ENCODE results near the gene AGK. TPM values are rescaled to one million over a fixed set of nuclear protein-coding genes. Genes with fewer than 3 reads are reported as not detected.

Gene AGK
- total RNA-seq, 1 experiment from 2014 or later, result 32.2 TPM

DNA sequence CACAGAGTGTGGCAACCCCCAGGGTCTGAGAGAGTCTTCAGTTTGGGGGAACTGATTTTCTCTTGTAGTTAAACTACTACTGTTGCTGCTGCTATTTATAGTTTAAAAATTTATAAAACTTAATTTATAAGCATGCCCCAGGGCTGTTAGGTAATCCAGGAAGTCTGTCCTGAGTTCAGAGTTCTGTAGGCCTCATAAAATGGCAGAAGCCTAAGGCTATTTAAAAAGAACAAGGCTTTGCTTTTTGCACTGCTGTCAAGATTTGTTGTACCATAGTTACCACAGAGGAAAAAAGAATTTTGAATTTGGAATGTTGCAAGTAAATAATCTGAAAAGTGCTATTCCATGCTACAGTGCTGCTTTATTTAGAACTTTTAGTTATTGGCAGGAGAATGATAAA lies 66.1 kb downstream of the AGK start (continued):
- TF ChIP-seq, protein P1, sequence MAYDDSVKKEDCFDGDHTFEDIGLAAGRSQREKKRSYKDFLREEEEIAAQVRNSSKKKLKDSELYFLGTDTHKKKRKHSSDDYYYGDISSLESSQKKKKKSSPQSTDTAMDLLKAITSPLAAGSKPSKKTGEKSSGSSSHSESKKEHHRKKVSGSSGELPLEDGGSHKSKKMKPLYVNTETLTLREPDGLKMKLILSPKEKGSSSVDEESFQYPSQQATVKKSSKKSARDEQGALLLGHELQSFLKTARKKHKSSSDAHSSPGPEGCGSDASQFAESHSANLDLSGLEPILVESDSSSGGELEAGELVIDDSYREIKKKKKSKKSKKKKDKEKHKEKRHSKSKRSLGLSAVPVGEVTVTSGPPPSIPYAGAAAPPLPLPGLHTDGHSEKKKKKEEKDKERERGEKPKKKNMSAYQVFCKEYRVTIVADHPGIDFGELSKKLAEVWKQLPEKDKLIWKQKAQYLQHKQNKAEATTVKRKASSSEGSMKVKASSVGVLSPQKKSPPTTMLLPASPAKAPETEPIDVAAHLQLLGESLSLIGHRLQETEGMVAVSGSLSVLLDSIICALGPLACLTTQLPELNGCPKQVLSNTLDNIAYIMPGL (CRISPR knock-in tag; IDR thresholded peaks at IDR 0.05), result no peak

DNA sequence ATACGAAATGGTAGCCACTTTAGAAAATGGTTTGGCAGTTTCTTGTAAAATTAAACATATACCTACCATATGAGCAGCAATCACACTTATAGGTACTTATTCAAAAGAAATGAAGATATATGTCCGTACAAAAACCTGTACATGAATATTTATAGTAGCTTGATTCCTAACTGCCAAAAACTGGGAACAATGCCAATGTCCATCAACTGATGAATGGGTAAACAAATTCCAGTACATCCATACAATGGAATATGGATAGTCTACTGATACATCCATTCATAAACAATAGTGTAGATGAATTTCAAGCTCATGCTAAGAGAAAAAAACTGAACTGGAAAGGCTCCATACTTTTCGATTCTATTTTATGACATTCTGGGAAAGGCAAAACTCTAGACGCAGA lies 68.5 kb downstream of the AGK start:
- no peak overlapping the region for H3K4me3 Mint-ChIP-seq
- H3K36me3 Mint-ChIP-seq, result peaks cover 32% of the 10 kb centered on the region
- ATAC-seq (no peak), DNase-seq (ENCODE audit: low spot score) (no peak)
- ChIA-PET POLR2A (no interaction called here), CTCF (no interaction called here)
- TF ChIP-seq, protein P2, sequence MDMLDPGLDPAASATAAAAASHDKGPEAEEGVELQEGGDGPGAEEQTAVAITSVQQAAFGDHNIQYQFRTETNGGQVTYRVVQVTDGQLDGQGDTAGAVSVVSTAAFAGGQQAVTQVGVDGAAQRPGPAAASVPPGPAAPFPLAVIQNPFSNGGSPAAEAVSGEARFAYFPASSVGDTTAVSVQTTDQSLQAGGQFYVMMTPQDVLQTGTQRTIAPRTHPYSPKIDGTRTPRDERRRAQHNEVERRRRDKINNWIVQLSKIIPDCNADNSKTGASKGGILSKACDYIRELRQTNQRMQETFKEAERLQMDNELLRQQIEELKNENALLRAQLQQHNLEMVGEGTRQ (CRISPR knock-in tag; IDR thresholded peaks at IDR 0.05), result no peak
- no peak for TF ChIP-seq GABPB1 (CRISPR knock-in tag; IDR thresholded peaks at IDR 0.05)
- TF ChIP-seq NFATC4 (CRISPR knock-in tag; IDR thresholded peaks at IDR 0.05), result no peak
- TF ChIP-seq, protein P3, sequence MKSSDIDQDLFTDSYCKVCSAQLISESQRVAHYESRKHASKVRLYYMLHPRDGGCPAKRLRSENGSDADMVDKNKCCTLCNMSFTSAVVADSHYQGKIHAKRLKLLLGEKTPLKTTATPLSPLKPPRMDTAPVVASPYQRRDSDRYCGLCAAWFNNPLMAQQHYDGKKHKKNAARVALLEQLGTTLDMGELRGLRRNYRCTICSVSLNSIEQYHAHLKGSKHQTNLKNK (CRISPR knock-in tag; IDR thresholded peaks at IDR 0.05), result no peak
- TF ChIP-seq KAT7 (CRISPR knock-in tag; IDR thresholded peaks at IDR 0.05; ENCODE audit: borderline replicate concordance), result no peak
- TF ChIP-seq MXD4 (CRISPR knock-in tag; IDR thresholded peaks at IDR 0.05; ENCODE audit: borderline replicate concordance), result no peak
- TF ChIP-seq, protein P4, sequence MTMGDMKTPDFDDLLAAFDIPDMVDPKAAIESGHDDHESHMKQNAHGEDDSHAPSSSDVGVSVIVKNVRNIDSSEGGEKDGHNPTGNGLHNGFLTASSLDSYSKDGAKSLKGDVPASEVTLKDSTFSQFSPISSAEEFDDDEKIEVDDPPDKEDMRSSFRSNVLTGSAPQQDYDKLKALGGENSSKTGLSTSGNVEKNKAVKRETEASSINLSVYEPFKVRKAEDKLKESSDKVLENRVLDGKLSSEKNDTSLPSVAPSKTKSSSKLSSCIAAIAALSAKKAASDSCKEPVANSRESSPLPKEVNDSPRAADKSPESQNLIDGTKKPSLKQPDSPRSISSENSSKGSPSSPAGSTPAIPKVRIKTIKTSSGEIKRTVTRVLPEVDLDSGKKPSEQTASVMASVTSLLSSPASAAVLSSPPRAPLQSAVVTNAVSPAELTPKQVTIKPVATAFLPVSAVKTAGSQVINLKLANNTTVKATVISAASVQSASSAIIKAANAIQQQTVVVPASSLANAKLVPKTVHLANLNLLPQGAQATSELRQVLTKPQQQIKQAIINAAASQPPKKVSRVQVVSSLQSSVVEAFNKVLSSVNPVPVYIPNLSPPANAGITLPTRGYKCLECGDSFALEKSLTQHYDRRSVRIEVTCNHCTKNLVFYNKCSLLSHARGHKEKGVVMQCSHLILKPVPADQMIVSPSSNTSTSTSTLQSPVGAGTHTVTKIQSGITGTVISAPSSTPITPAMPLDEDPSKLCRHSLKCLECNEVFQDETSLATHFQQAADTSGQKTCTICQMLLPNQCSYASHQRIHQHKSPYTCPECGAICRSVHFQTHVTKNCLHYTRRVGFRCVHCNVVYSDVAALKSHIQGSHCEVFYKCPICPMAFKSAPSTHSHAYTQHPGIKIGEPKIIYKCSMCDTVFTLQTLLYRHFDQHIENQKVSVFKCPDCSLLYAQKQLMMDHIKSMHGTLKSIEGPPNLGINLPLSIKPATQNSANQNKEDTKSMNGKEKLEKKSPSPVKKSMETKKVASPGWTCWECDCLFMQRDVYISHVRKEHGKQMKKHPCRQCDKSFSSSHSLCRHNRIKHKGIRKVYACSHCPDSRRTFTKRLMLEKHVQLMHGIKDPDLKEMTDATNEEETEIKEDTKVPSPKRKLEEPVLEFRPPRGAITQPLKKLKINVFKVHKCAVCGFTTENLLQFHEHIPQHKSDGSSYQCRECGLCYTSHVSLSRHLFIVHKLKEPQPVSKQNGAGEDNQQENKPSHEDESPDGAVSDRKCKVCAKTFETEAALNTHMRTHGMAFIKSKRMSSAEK (CRISPR knock-in tag; IDR thresholded peaks at IDR 0.05; ENCODE audit: borderline replicate concordance), result no peak
- TF ChIP-seq HMGA2 (CRISPR knock-in tag; IDR thresholded peaks at IDR 0.05), result no peak
- TF ChIP-seq GRHL2 (CRISPR knock-in tag; IDR thresholded peaks at IDR 0.05; ENCODE audit: insufficient replicate concordance, severe bottlenecking), result no peak
- no peak for TF ChIP-seq ZNF263 (CRISPR knock-in tag; IDR thresholded peaks at IDR 0.05; ENCODE audit: low read depth)
- no peak for TF ChIP-seq CREB1 (CRISPR knock-in tag; IDR thresholded peaks at IDR 0.05)
- TF ChIP-seq, protein P5, sequence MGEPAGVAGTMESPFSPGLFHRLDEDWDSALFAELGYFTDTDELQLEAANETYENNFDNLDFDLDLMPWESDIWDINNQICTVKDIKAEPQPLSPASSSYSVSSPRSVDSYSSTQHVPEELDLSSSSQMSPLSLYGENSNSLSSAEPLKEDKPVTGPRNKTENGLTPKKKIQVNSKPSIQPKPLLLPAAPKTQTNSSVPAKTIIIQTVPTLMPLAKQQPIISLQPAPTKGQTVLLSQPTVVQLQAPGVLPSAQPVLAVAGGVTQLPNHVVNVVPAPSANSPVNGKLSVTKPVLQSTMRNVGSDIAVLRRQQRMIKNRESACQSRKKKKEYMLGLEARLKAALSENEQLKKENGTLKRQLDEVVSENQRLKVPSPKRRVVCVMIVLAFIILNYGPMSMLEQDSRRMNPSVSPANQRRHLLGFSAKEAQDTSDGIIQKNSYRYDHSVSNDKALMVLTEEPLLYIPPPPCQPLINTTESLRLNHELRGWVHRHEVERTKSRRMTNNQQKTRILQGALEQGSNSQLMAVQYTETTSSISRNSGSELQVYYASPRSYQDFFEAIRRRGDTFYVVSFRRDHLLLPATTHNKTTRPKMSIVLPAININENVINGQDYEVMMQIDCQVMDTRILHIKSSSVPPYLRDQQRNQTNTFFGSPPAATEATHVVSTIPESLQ (CRISPR knock-in tag; IDR thresholded peaks at IDR 0.05), result no peak
- no peak for TF ChIP-seq ZNF138 (CRISPR knock-in tag; conservative IDR thresholded peaks at IDR 0.05)
- TF ChIP-seq, protein P6, sequence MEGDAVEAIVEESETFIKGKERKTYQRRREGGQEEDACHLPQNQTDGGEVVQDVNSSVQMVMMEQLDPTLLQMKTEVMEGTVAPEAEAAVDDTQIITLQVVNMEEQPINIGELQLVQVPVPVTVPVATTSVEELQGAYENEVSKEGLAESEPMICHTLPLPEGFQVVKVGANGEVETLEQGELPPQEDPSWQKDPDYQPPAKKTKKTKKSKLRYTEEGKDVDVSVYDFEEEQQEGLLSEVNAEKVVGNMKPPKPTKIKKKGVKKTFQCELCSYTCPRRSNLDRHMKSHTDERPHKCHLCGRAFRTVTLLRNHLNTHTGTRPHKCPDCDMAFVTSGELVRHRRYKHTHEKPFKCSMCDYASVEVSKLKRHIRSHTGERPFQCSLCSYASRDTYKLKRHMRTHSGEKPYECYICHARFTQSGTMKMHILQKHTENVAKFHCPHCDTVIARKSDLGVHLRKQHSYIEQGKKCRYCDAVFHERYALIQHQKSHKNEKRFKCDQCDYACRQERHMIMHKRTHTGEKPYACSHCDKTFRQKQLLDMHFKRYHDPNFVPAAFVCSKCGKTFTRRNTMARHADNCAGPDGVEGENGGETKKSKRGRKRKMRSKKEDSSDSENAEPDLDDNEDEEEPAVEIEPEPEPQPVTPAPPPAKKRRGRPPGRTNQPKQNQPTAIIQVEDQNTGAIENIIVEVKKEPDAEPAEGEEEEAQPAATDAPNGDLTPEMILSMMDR (IDR thresholded peaks at IDR 0.05), result no peak
- TF ChIP-seq SOX15 (CRISPR knock-in tag; IDR thresholded peaks at IDR 0.05), result no peak
- TF ChIP-seq, protein P7, sequence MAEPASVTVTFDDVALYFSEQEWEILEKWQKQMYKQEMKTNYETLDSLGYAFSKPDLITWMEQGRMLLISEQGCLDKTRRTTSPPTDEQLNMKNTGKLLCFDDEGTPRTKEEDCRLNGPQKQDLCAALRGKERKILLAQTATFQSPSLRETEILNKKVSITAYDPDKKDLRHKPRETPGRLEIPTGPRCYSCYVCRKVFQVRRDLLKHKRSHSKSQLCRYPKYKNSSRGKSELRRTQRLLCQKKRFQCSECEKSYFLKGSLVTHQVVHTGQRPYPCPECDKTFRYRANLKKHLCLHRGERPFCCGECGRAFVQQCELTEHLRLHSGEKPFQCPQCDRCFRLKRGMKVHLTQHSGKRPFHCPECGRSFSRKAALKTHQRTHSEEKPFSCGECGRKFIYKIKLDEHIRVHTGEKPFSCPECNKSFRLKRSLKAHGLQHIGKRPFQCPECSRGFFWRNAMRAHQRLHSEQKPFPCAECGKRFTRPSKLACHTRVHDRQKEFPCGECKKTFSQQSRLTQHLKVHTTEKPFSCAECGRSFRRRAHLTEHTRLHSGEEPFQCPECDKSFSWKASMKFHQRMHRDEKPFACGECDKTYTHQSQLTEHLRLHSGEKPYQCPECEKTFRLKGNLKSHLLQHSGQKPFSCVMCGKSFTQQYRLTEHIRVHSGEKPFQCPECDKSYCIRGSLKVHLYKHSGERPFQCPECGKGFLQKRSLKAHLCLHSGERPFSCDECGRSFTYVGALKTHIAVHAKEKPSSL (CRISPR knock-in tag; conservative IDR thresholded peaks at IDR 0.05), result no peak
- TF ChIP-seq, protein P8, sequence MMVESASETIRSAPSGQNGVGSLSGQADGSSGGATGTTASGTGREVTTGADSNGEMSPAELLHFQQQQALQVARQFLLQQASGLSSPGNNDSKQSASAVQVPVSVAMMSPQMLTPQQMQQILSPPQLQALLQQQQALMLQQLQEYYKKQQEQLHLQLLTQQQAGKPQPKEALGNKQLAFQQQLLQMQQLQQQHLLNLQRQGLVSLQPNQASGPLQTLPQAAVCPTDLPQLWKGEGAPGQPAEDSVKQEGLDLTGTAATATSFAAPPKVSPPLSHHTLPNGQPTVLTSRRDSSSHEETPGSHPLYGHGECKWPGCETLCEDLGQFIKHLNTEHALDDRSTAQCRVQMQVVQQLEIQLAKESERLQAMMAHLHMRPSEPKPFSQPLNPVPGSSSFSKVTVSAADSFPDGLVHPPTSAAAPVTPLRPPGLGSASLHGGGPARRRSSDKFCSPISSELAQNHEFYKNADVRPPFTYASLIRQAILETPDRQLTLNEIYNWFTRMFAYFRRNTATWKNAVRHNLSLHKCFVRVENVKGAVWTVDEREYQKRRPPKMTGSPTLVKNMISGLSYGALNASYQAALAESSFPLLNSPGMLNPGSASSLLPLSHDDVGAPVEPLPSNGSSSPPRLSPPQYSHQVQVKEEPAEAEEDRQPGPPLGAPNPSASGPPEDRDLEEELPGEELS (CRISPR knock-in tag; IDR thresholded peaks at IDR 0.05), result no peak
- peaks cover 7% of the 10 kb centered on the region; the same call in 1 of the 2 replicates for H3K9me3 Mint-ChIP-seq
- no peaks in the 10 kb centered on the region for H3K27me3 Mint-ChIP-seq (ENCODE audit: low read depth)
- H3K27ac Mint-ChIP-seq, result no peak overlapping the region
- H3K4me1 Mint-ChIP-seq, result no peaks in the 10 kb centered on the region
